Activated CD4-positive, alpha-beta T cell treated with anti-CD3 and anti-CD28 coated beads, Interleukin-2, amount 50 U/mL, for 1 hour (primary cell): ENCODE measurements around the gene ZBTB7C.

Experiments used
- DNase-seq: peaks from one replicate; pipeline ENCODE4 v3.0.0-alpha.2; 2020

ZBTB7C gene

DNA sequence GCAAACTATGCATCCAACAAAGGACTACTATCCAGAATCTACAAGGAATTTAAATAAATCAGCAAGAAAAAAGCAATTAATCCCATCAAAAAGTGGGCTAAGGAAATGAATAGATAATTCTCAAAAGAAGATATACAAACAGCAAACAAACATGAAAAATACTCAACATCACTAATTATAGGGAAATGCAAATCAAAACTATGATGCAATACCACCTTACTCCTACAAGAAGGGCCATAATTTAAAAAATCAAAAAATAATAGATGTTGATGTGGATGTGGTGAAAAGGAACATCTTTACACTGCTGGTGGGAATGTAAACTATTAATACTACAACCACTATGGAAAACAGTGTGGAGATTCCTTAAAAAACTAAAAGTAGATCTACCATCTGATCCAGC is 164.7 kb downstream of the ZBTB7C start:
- DNase-seq, result no peak

DNA sequence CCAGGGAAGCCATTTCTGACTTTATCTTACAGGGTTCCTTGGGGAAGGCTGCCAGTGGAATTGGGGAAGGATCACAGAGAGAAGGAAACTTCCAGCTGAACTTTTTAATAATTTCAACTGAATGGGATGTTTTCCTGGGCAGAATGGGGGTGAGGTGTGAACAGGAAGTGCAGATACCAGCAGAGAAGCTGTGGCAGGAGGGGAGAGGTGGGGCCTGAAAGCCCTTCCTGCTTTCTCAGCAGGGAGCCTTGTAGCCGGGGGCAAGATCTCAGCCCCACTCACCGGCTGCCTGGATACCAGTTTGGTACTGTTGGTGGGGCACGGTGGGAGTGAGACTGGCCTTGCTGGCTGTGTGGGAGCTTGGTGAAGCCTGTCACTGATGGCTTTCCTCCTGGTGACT is 170.5 kb downstream of the ZBTB7C start:
- no peak for DNase-seq

DNA sequence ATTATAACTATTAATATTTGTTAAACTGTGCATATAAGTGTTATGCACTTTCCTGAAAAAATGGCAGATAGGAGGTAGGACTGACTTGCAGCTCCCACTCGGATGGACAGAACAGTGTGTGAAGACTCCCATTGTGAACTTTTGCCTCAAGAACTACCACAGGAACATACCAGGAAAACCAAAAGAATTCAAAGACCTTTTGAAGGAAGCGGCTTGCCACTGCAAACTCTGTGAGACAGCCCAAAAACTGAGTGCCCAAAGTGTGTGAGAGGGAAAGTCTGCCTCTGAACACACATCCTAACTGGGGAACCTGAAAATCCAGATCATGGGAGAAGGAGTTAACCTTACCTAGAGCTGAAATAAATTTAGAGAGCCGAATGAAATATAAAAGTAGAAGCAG is 171.0 kb downstream of the ZBTB7C start:
- no peak for DNase-seq

DNA sequence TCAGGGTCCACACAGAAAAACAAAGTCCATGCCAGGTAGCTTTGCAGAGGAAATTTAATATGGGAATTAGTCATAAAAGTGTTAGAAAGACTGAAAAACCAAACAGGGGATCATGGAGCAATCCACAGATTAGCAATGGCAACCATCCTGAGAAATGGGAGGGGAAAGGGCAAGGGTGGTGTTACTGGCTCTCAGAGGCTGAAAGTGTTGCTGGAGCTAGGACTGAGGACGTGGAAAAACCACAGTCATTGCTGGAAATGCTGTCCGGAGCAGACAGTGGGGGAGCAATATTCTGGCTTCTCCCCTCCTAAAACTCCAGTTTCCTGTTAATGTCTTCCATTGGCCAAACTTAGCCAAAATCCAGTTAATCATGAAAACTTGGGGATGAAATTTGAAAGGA is 172.4 kb downstream of the ZBTB7C start:
- DNase-seq, result no peak

DNA sequence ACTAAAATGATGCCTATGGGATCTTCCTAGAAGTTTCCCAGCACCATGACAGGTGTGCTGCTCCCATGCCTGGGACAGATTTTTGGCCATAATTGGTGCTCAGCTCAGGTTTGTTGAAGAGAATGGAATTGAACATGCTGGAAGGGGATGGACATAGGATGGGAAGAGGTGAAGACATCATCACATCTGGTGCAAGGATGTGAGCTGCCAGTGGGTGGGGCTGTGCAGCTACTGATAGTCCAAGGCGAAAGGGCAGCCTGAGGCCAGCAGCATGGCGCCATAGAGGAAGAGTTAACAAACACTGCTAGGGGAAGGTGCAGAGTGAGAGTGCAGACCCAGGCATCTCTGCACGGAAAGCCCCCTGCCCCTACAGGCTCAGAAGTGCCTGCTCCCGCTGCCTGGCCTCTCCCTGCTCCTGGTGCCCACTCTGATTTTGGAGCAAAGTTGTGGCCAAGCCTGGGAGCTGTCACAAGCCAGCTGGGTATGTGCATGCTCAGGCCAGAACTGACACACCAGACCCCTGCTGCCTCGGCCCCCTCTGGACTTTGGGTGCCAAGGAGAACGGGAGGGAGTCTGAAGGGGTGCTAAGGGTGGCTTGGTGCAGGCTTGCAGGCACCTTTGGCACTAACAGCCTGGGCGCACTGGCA is 178.6 kb downstream of the ZBTB7C start:
- no peak for DNase-seq

DNA sequence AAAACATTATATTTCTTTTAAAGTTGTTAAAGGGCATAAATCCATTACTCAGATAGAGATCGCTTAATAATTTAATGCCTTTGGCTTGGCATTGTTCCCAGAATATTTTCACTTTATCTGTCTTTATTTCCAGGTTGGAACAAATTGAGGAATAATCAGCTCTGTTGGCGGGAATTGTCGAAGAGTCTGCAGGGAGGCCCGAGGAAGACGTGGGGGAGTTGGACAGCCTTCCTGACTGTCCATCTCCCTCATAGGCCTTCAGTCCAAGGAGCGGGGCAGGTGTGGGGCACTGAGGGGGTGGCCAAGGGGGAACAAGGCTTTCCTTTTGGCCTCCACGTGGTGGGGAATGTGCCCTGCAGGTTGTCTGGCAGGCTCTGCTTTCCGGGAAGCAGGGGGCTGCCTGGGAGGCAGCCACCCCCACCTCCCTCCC is 179.6 kb downstream of the ZBTB7C start:
- DNase-seq, result no peak

DNA sequence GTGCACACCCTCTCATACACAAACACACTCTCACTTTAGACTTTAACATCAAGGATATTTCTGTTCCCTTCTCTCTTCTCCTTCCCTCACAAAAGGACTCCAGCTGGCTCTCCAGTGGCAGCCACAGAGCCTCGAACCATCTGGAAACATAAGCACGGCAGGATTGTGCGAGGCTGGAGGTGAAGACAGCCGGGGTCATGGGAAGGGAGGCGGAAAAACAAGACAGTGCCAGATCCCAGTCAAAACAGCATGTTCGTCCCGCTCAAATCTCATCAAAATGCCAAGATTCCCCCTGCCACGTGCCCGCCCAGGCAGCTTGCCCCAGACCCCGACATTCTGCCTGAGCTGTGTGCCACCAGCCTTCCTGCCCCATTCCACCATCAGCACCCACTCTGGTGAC is 180.3 kb downstream of the ZBTB7C start:
- DNase-seq, result no peak

DNA sequence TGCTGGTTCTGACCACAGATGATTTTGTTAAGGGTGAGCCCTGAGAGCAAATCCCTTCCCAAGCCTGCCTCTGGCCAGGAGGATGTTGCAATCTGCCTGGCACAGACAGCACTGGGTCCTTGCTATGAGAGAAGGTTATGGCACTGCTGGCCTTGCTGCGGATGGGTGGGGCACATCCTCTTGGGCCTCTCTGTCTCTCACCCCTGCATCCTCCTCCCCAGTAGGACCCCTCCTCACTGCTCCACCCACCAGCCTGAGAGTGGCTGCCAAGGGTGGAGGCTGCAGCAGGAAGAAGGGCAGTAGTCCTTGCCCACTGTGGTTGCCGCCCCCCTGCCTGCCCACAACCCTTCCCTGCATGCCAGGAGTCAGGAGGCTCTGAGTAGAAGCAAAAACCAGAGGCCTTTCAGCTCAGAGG is 180.9 kb downstream of the ZBTB7C start:
- no peak for DNase-seq

DNA sequence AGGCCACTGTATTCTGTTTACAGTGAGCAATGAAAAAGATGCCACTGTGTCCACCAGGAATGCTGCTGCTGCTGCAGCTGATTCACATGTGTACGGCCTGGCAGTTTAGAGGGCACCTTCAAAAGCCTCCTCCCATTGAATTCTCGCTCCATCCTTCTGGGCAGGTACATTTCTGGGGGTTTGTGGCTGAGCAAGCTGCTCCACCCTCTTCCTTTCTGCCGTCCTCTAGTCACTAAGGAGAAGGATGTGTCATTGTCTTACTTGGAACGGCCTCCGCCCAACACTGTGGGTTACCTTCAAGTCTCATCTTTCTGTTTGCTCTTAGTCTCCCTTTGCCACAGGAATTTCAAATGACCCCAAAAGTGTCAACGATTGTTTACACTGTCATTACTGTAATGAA is 182.0 kb downstream of the ZBTB7C start:
- DNase-seq, result no peak

DNA sequence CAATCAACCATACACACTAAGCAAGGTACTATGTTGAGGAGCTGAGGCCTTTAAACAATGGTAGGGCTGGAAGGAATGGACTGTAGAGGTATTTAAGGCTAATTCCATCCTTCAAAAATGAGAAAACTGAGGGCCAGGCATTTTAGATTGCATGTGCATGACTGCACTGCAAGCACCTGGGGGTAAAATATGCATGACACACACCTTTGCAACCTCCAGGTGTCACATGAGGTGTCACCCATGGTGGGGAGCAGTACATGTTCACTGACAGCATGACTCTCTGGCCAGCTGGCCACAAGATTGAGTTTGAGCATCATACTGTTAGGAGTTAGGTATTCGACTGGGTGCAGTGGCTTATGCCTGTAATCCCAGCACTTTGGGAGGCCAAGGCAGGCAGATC is 182.8 kb downstream of the ZBTB7C start:
- no peak for DNase-seq

DNA sequence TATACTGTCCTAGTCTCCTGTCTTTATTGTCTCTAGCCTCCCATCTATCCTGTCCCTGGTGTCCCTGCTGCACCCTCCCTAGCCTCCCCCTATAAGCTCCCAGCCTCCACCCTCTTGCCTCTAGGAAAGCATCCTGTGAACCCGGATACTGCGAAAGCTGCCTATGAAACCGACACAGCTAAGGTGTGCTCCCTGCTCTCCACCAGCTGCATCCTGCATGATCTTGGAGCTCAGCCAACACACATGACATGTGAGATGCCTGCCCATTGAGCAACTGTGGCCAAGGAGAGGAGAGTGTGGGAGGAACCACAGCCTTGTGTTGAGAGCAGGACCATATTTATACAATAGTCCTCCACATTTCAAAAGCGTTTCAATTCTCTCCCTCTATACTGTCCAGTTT is 187.1 kb downstream of the ZBTB7C start:
- no peak for DNase-seq

DNA sequence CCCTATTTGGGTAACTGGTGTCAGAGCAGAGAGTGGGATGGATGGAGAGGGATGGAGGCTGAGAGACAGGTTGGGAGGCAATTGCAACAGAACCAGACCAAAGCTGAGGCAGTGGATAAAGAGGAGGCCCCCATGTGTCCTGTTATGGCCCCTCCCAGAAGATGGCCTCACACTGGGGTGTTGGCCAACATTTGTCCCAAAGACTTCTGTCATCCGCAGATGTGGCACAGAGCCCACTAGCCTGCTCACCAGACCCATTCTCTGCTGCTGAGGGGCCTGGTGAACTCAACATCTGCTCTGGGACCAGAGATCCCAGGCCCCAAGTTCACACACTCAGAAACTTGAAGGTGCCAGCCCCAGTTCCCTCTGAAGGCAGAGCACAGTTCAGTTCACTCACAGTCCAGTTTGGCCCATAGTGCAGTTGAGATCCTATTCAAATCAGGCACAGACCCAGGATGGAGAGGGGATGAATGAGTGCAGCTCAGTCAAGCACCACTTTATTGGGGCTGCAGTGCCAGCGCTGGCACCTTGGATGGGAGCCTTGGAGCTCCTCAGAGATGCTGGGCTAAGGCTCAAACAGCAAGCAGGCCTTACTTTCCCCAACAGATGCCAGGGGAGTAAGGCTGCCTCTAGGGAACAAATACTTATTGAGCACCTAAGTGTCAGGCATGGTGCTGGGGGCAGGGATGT is 189.2 kb downstream of the ZBTB7C start:
- DNase-seq, result no peak

DNA sequence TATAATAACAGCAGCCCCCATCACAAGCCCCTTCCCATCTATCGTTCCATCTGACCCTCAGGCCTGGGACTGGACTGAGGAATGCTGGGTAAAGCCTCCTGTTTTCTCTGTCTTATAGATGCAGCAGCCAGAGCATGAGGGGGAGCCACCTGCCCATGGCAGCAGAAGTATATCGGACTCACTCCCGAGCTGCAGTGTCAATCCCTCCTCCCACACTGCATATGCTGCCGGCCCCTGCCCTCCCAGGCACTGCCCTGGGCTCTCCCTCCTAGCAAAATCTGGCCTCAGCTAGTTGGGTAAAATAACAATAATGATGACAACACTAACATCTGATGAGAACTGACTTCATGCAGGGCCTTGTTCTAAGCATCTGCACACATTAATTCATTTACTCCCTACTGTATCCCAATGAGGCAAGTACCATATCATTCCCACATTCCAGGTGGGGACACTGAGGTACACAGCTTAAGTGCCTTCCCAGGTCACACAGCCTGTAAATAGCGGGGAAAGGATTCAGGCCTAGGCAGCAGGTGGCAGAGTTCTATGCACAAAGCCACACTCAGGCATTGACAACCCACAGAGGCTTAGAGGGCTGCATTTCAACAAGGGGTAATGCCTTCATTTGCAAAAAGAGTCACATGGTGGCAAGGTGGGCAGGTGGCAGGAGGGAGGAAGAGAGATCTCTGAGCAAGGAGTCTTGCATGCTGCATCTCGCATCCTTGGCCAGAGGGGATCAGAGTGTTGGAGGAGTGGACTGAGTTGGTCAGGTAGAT is 190.0 kb downstream of the ZBTB7C start:
- DNase-seq, result no peak

DNA sequence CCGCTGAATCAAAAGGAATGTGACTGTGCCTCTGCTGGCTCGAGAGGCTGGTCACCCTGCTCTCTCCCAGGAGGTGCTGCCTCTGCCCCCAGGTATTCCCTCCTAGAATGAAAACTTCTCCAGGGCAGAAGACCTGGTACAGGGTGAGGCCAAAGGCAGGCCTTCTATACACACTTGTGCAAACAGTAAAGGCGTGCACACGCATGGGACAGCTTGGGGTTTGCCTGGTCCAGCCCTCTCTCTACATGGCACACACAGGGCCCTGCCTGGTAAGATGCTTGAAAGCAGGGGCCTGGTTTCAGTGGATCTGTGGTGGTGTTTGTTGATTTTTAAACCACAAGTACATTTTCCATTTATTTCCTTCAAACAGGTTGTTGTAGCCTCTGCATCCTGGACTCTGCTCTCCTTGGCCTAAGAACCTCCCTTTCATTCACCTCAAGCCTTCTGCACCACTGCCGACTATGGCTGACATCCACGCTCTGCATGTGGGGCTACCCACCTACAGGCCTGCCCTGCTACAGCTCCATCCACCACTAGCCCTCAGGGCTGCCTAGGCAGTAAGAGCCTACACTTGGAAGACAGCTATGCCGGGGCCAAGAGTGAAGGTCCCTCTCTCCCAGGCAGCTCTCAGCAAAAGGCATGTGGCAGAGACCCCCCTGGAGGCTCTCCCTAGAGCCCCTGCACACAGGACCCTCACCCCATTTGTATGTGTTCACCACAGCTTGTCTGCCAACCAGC is 190.7 kb downstream of the ZBTB7C start:
- DNase-seq, result no peak

DNA sequence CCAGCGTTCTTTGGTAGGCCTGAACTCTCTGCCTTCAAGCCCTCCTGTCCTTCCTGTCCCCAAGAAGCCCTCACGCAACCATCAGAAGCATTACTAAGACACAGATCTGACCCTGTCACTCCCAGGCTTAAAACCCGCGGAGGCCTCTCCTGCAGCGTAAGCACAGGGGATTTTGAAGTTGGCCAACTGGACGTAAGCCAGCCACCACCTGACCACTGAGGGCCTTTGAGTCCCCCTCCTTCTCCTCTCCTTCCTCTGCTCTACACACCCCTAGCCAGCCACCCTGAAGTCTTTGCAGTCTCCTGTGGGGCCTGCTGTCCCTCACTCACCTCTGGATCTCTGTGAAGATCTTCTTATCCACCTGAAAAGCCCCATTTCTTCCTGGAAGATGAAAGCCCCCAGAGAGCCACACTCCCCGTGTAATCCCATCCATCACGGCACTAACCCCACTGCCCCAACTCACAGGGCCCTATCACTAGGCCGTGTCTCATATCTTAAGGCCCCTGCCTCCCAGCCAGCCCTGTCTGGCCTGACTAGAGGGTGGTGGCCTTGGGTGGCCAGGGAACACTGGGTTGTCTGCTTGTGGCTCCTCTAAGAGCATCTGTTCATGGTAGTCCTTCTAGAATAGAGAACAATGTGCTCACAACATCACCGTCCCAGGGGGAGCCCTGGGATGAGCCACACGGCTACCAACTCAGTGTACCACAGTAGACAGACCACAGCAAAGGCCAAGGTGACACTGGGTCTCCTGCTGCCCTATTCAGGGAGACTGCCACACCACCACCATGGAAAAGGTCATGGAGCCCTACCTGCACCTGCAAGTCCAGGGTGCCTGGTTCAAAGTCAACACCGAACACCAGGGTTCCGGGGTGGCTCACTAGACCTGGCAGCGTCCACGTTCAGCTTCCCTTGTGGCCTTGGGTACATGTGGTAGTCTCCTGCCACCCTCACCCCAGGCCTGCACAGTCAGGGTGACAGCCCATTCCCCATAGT is 191.6 kb downstream of the ZBTB7C start:
- DNase-seq, result no peak

DNA sequence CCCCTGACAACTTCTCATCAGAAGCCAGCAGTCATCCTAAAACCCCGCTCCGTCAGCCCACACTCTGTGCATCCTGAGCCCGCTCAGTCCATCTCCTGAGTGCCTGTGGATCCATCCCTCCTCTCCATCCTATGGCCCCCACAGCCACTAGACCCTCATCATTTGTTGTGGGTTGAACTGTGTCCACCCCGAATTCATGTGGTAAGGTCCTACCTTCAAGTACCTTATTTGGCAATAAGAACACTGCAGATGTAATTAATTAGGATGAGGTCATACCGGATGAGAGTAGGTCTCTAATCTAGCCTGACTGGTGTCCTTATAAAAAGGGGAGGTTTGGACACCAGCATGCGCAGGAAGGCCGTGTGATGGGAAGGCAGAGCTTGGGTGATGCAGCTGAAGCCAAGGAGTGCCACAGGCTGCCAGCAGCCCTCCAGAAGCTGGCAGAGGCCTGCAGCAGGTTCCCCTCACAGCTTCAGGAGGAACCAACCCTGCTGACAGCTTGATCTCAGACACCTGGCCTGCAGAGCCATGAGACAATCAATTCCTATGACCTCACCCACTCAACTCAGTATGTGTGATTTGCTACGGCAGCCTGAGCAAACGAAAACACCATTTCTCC is 192.4 kb downstream of the ZBTB7C start:
- DNase-seq, result no peak

DNA sequence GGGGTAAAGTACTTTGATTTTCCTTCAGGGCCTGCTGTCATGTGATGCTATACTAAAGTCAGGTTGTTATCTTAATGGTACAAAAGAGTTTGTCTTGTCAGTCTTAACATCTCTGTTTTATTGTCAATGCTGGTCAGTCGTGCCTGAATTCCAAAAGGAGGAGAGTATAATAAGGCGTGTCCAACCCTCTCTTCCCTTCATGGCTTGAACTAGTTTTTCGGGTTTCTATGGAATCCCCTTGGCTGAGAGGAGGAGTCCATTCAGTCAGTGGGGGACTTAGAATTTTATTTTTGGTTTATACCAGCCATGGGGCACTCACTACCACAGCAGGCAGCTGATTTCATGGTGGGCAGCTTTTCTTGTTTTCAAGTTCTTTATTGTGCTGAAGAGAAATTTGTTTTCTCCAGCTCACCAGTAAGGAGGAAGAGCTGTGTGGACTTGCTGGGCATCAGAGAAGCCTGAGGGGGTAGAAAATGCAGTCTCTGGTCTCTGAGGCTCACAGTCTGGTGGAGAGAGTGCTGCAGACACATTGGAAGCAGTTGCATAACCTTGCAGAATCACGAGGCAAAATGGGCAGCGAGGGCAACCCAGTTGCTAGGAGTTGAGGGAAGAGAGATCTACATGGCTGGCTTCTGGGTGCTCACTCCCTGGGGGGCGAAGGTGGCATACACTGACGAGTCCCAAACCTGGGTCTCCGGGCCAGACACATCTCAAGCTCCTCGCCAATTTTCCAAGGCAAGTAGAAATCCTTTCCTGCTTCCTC is 193.1 kb downstream of the ZBTB7C start:
- DNase-seq, result no peak

DNA sequence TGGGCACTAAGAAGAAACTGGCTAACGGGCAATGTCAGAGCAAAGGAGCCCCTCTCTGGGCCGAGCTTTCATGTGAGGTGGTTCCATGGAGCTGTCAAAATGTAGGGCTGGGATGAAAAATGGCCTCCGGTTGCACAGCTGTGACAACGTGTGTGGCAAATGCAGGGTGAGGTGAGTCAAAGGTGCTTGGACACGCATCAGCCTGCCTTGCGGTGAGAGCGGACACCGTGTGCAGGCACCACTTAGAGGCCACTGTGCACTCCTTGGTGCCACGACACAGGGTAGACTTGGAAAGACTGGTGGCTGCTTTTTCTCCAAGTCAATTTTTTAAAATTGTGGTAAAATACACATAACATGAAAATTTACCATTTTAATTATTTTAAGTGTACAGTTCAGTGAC is 195.4 kb downstream of the ZBTB7C start:
- no peak for DNase-seq

DNA sequence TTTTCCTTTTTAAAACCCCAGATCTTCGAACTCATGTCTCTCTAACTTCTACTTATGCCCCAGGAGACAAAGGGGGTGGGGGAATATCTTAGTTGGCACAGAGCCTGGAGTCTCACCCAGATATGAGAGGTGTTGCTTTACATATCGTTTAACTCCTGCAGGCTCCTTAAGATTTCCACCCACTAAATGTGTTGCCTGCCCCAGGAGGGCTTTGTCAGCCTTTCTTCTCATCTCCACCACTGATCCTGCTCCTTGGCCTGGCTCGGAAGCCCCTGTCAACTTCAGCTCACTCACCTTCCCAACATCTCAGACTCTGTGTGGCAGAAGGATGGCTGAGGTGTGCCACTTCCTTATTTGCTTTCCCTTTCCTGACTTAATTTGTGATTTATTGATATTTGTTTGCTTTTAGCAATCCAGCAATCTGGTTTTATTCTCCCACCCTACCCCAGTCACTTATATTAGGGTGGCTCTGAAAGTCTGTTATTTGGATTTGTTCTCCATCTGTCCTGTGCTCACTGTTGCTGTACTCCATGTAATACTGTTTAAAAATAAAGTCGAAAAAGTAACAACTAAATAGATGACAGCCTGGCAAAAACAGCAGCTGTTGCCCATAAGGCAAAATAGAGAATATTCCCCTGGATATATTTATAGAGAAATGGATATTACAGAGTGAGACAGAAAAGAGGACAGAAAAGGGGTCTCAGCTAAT is 200.6 kb downstream of the ZBTB7C start:
- no peak for DNase-seq

DNA sequence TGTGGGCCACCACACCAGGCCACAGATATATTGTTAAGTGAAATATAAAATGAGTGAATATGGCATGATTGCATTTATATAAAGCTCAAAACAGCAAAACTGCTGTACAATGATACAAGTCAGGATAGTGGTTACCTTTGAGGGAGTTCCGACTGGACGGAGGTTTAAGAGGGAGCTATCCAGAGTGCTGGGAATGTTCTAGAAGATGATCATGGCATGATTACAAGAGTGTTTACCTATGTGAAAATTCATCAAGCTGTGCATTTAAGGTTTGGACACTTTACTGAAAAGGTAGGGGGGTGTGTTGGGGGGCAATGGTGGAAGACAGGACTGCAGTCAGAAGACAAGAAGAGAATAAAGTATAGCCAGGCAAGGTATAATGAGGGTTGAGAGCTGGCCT is 201.4 kb downstream of the ZBTB7C start:
- no peak for DNase-seq
